Keratinocyte (primary cell): Measurements from ENCODE around the gene FHIT.

ENCODE experiments used
- EZH2 ChIP-seq: IDR thresholded peaks from one replicate; pipeline ENCODE4 v1.6.1; 2012; ENCODE audit warnings: inconsistent platforms, mild to moderate bottlenecking, low read length, moderate library complexity
- TF ChIP-seq, protein P1 (sequence below), 3 experiments: IDR thresholded peaks in 1 of 3; conservative IDR thresholded peaks in 1 of 3; optimal IDR thresholded peaks in 1 of 3; 2 replicates in 2 of 3; 3 replicates in 1 of 3; pipeline versions ENCODE3 to v1.5.1; 2011; ENCODE audit warnings: low read length in 3 of 3, mild to moderate bottlenecking in 3 of 3, moderate library complexity in 2 of 3, control low read depth in 1 of 3, inconsistent platforms in 1 of 3; ENCODE audit not compliant: insufficient read depth in 2 of 3; ENCODE audit errors: extremely low read depth in 1 of 3

GRCh38 chr3:60803216-60804173, 447.8 kb downstream of the FHIT start:
- TF ChIP-seq, protein P1, sequence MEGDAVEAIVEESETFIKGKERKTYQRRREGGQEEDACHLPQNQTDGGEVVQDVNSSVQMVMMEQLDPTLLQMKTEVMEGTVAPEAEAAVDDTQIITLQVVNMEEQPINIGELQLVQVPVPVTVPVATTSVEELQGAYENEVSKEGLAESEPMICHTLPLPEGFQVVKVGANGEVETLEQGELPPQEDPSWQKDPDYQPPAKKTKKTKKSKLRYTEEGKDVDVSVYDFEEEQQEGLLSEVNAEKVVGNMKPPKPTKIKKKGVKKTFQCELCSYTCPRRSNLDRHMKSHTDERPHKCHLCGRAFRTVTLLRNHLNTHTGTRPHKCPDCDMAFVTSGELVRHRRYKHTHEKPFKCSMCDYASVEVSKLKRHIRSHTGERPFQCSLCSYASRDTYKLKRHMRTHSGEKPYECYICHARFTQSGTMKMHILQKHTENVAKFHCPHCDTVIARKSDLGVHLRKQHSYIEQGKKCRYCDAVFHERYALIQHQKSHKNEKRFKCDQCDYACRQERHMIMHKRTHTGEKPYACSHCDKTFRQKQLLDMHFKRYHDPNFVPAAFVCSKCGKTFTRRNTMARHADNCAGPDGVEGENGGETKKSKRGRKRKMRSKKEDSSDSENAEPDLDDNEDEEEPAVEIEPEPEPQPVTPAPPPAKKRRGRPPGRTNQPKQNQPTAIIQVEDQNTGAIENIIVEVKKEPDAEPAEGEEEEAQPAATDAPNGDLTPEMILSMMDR (optimal IDR thresholded peaks at IDR 0.05 in 1 of 3, IDR thresholded peaks at IDR 0.05 in 1 of 3, conservative IDR thresholded peaks at IDR 0.05 in 1 of 3; ENCODE audit: extremely low read depth in 1 of 3, insufficient read depth in 2 of 3, low read length in 3 of 3) = no peak
- TF ChIP-seq EZH2 = no peak
